Measurements from ENCODE around the gene EFCAB14. TPM values are rescaled to one million over a fixed set of nuclear protein-coding genes. Genes with fewer than 3 reads are reported as not detected.

Gene EFCAB14
- total and polyA plus RNA-seq, 2 of the 8 experiments (the other 6 are each of a cell fraction or from before 2014, with no cell fraction given) = 19.4 to 40.4 TPM

- CTCF ChIA-PET (ENCODE audit: partially characterized antibody) = no interaction called here
- Histone ChIP-seq H3K4me1 (replicated peaks in 1 of 4; ENCODE audit: control insufficient read depth in 3 of 4, insufficient read depth in 4 of 4, low read length in 3 of 4) (peaks cover 0 to 5% (median 3%) of the 10 kb centered on the region in 4 experiments; a peak in 2 of 7 replicates), H3K36me3 (ENCODE audit: control insufficient read depth in 2 of 4, insufficient read depth in 4 of 4, low read length in 3 of 4) (peaks cover 11 to 62% (median 44%) of the 10 kb centered on the region in 4 experiments)
- no peak for TF ChIP-seq SUZ12 (IDR thresholded peaks at IDR 0.05; ENCODE audit: low read length)
Measured at GRCh38 chr1:46682064-46682463, 36.9 kb downstream of the EFCAB14 start.

More at GRCh38 chr1:46682064-46682463, 36.9 kb downstream of the EFCAB14 start:
- WGBS, 2 experiments (ENCODE audit: extremely low coverage in 1 of 2, insufficient coverage in 1 of 2, insufficient read length in 1 of 2, insufficient replicate concordance in 2 of 2, low coverage in 1 of 2, low lambda C conversion rate in 2 of 2, missing lambda C conversion rate in 1 of 2) = 100% methylated on average over 1 of the region's 1 CpG; no CpG with 5 or more reads in 1 of the 2 experiments
- H2BK120ac ChIP-seq (replicated peaks; ENCODE audit: low read depth, low read length) = no peak overlapping the region
- H3K23me2 ChIP-seq (ENCODE audit: low read depth, low read length) = no peaks in the 10 kb centered on the region
- H2BK15ac ChIP-seq (ENCODE audit: low read length) = no peak overlapping the region
- no peak overlapping the region for H3K9ac ChIP-seq (replicated peaks in 1 of 4; ENCODE audit: extremely low read depth in 1 of 4, low read depth in 3 of 4, low read length in 3 of 4)
- H3K4me2 ChIP-seq (ENCODE audit: insufficient read depth in 1 of 2, low read depth in 2 of 2, low read length in 2 of 2) = no peak overlapping the region
- no peak overlapping the region for H3K56ac ChIP-seq (replicated peaks; ENCODE audit: insufficient read length, low read depth, low read length)
- no peak overlapping the region for H4K8ac ChIP-seq (ENCODE audit: extremely low read depth, insufficient read depth, low read length)
- no peak overlapping the region for H3K4me3 ChIP-seq (ENCODE audit: extremely low read depth in 1 of 4, insufficient read depth in 2 of 4, low read depth in 3 of 4, low read length in 4 of 4)
- no peak overlapping the region for H3K14ac ChIP-seq (ENCODE audit: insufficient read length)
- H3K27ac ChIP-seq (ENCODE audit: low read depth, low read length) = no peak overlapping the region
- H3K4ac ChIP-seq (replicated peaks; ENCODE audit: insufficient read length, low read depth, low read length) = no peak overlapping the region
- H3K18ac ChIP-seq (ENCODE audit: extremely low read depth, low read length) = no peak overlapping the region
- H3K9me3 ChIP-seq (ENCODE audit: insufficient read depth in 2 of 2, low read depth in 1 of 2, low read length in 1 of 2) = no peaks in the 10 kb centered on the region
- DNase-seq (ENCODE audit: low read depth in 1 of 2, low spot score in 2 of 2) = no peak
- no peaks in the 10 kb centered on the region for H3K79me2 ChIP-seq (ENCODE audit: control insufficient read depth in 1 of 2, insufficient read depth in 2 of 2, low read length in 2 of 2)
- no peaks in the 10 kb centered on the region for H3K27me3 ChIP-seq (replicated peaks in 1 of 4; ENCODE audit: control insufficient read depth in 3 of 4, extremely low read depth in 1 of 4, insufficient read depth in 3 of 4, low read length in 3 of 4)
- no peak overlapping the region for H2AFZ ChIP-seq (ENCODE audit: low read length)
- no peaks in the 10 kb centered on the region for H4K20me1 ChIP-seq (replicated peaks in 1 of 2; ENCODE audit: control insufficient read depth in 1 of 2, insufficient read depth in 2 of 2, low read length in 2 of 2)
- H2BK12ac ChIP-seq (ENCODE audit: low read depth, low read length) = no peak overlapping the region
- no peak overlapping the region for H2BK20ac ChIP-seq (ENCODE audit: low read length)
- no peak overlapping the region for H2BK5ac ChIP-seq (ENCODE audit: low read depth, low read length)
- H3K79me1 ChIP-seq (ENCODE audit: low read depth, low read length) = no peaks in the 10 kb centered on the region
- FAIRE-seq = no peak
- H3K23ac ChIP-seq (ENCODE audit: insufficient read length) = no peak overlapping the region
- POLR2A ChIA-PET (ENCODE audit: partially characterized antibody) = interaction anchor here (1.2 to 1.9 kb wide), 2 partner anchors 15 to 23 kb away, joined by 3 to 6 read pairs; partner anchors contain the start of gene ATPAF1
- no peak overlapping the region for H4K91ac ChIP-seq (replicated peaks; ENCODE audit: insufficient read length, low read length)
- no peak overlapping the region for H2AK5ac ChIP-seq (ENCODE audit: low read depth, low read length)
- H4K5ac ChIP-seq (ENCODE audit: insufficient read length, low read depth, low read length) = no peak overlapping the region
